HG03442 (cell line): ENCODE data around the gene GDPD2.
"Not testable (repeated sequence)": the region's sequence is repeated elsewhere in the genome, so short reads cannot be mapped to it uniquely, and the experiment has no call there.

Source experiments
- ATAC-seq: cut with Tn5 transposase; IDR thresholded peaks from one replicate; pipeline ENCODE4 v1.9.1; 2021; ENCODE audit warnings: mild to moderate bottlenecking, moderate library complexity; ENCODE audit not compliant: unreplicated experiment

The GDPD2 gene, protein sequence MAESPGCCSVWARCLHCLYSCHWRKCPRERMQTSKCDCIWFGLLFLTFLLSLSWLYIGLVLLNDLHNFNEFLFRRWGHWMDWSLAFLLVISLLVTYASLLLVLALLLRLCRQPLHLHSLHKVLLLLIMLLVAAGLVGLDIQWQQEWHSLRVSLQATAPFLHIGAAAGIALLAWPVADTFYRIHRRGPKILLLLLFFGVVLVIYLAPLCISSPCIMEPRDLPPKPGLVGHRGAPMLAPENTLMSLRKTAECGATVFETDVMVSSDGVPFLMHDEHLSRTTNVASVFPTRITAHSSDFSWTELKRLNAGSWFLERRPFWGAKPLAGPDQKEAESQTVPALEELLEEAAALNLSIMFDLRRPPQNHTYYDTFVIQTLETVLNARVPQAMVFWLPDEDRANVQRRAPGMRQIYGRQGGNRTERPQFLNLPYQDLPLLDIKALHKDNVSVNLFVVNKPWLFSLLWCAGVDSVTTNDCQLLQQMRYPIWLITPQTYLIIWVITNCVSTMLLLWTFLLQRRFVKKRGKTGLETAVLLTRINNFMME

GRCh38 chrX:70422851-70423341 is at the start of gene GDPD2:
Gene GDPD2, plus strand, starts transcription at chrX:70423314. Its CDS starts 1,671 bp downstream, at chrX:70424985.
- no peak for ATAC-seq

DNA sequence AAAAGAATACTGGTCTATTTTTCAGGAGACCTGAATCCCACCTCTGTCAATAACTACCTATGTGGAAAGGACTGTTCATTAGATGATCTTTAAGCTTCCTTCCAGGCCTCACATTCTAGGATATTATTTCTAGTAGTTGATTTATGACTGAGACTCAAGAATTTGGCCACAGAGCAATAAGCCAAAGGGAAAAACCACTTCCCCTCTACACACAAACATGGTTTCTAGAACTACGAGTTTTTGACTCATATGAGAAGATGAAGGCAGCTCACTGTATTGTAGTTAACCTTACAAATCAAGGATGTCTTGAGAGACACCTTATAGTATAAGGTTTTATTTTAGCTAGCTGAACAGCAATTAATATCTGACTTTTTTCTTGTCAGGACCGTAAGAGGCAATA is 36.9 kb upstream of the GDPD2 start:
- ATAC-seq = no peak

DNA sequence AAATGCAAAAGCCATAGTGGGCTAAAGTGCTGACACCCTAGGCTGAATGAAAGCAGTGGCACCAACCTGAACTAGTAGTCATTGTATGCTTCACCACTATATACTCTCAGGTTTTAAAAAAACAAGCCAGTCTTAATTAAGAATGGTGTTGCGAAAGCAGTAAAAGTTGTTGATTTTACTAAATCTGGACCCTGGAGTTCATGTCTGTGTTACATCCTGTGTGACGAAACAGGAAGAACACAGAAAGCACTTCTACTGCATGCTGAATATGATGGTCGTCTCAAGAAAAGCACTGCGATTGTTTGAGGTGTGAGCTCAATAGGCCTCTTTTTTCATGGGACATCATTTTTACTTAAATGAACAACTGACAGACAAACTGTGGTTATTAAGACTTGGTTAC is 24.2 kb upstream of the GDPD2 start:
- no peak for ATAC-seq

DNA sequence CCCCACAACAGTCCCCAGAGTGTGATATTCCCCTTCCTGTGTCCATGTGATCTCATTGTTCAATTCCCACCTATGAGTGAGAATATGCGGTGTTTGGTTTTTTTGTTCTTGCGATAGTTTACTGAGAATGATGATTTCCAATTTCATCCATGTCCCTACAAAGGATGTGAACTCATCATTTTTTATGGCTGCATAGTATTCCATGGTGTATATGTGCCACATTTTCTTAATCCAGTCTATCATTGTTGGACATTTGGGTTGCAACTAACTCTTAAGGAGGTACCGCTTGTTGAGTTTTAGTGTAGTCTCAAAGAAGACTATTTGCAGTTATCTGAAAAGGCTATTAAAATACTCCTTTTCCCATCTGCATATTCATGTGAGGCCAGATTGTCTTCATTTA is 22.9 kb upstream of the GDPD2 start:
- not testable (repeated sequence) for ATAC-seq

- ATAC-seq = no peak
These were observed 20.4 kb upstream of the GDPD2 start for GRCh38 chrX:70402721-70403120.

DNA sequence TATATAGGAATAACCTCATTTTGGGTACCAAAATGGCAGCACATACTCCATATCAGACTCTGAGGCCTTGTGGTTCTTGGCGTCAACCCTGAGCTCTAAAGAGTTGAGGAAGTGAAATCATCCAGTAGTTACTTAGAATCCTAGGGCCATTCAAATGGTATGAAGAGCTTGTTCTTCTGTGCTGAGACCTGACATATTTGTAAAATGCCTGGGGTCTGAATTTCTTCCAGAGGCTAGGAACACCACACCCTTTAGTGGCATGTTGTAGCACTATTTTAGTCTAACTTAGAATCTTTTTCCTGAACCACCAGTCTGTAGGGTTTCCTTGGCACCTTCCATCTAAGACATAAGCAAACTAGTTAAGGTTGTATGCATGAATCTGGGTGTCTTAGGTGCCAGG is 18.1 kb upstream of the GDPD2 start:
- ATAC-seq = no peak

DNA sequence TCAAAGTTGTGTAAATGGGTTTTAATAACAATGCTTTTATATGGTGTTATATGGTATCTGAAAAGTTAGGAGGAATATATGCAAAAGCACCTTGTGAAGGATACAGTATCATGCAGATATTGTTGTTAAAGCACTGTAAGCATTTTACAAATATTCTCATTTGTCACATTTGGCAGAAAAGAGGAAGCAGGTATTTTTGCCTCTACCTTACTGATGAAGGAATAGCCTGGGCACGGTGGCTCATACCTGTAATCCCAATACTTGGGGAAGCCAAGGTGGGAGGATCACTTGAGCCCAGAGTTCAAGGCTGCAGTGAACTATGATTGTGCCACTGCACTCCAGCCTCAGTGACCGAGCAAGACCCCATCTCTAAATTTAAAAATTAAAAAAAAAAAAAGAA is 12.2 kb upstream of the GDPD2 start:
- no peak for ATAC-seq

DNA sequence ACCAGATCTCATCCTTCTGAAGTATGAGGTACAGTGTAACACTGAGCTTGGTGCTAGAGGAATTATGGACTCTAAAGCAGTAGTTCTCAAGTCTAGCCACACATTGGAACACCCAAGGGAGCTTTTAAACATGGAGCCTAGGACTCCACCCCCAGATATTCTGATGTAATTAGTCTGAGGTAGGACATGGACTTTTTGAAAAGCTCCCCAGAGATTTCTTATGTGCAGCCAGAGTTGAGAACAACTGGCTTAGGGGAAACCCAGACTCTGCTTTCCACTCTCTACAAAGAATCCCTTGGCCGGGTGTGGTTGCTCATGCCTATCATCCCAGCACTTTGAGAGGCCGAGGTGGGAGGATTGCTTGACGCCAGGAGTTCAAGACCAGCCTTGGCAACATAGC is 11.6 kb upstream of the GDPD2 start:
- ATAC-seq = no peak

DNA sequence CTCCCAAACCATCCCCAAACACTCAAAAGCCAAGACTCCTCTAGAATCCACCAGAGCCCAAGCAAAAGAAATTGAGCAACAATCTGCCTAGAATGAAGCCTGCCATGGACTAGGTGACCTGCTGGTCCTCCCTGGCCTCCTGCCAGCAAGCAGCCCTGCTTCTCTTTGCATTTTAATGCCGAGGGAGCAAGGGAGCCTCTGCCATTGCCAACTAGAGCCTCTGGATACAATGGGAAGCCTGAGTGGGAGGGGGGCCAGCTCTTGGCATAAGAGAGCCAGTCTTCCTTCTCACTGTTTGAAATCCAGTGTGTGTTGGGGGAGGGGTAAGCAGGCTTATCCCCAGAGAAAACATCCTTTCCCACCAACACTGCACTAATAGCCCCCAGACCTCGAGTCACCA is 1.5 kb upstream of the GDPD2 start:
- no peak for ATAC-seq

GRCh38 chrX:70423936-70424675 is 992 bp downstream of the GDPD2 start:
- no peak for ATAC-seq

- no peak for ATAC-seq
These were observed 1.7 kb downstream of the GDPD2 start for GRCh38 chrX:70424801-70425200.

DNA sequence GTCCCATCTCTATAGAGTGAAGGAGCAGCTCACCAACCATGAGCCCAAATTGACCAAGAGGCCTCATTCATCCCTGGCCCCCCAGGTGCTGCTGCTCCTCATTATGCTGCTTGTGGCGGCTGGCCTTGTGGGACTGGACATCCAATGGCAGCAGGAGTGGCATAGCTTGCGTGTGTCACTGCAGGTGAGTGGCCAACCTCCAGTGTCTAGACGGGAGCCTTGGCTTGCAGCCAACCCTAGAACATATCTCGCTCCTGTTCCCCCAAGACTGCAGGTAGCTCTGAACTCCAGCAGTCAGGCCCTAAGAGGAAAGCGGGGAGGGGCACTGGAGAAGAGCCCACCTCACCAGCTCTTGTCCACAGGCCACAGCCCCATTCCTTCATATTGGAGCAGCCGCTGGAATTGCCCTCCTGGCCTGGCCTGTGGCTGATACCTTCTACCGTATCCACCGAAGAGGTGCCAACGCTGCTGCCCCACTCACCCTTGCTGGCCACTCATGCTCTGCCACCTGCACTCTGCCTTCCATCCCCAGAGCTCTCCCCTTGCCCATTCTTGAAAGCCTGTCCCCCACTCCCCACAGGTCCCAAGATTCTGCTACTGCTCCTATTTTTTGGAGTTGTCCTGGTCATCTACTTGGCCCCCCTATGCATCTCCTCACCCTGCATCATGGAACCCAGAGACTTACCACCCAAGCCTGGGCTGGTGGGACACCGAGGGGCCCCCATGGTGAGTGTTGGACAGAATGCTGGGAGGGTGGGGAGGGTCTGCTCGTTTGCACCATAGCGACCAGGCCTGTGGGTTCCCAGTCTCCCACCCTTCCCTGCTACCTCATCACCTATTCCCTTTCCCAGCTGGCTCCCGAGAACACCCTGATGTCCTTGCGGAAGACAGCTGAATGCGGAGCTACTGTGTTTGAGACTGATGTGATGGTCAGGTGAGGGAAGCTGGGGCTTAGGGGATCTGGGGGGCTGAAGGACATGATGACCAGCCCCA is 3.5 kb downstream of the GDPD2 start:
- no peak for ATAC-seq

- no peak for ATAC-seq
These were observed 4.3 kb downstream of the GDPD2 start for GRCh38 chrX:70427365-70427764.

GRCh38 chrX:70429759-70430158 is 6.6 kb downstream of the GDPD2 start:
- ATAC-seq = no peak

DNA sequence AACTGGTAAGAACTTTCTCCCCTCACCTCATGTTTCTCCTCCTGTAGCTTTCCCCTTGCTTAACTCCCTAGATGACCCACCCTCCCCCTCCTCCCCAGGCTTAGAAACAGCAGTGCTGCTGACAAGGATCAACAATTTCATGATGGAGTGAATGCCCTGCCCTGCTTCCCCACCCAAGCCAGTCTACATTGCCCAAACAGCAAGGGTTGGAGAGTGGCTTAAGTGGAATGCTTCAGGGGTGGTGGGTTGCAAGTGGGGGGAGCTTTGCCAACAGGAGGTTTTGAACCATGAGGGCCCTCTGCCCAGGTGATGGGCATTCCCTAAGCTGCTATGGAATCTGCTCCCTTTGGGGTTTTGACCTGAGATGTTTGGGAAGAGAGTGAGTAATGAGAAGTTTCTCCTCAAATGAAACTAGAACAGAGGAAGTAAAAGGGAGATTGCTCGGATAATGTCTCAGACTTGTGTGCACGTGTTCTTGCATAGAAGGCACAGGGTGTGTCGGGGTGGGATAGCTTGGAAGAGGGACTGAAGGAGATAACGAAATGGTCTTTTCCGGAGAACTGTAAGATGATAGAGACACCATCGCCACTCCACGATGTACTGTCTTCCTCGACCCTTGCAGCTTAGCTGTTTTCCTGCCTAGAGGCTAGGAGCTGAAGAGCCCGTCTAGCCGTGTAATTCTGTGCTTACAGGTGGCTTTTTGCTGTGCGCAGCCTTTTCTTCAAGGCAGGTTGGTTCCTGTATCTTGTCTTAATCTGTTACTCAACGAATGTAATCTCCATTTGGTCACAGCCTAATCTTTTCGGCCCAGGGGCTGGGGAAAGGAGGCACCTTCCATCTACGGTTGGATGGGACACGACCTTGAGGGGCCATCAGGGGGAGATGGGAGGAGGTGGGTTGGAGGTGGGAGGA is 10.1 kb downstream of the GDPD2 start:
- no peak for ATAC-seq

DNA sequence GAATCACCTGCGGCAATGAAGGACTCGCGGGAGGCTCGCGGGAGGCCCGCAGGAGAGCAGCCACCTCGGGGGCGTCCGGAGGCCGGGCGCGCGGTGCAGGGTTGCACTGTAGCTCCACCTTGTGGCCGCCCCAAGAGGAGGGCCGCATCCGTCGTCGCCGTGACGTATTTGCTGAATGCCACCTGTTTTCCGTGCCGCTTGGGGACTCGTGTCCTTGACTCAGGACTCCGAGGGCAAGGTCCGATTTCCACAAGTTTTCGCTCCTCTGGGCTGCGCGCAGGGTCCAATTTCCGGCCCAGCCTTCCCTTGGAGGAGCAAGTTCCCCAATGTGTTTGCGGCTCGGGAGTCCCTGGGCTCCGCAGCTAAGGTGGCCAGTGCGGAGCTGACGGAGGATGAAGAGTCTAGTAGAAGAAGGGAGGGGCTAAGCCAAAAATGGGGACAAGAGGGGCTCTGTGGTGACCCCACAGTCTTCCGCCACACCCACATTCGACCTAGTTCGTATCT is 10.8 kb downstream of the GDPD2 start:
- ATAC-seq = peak; percentile 63

GRCh38 chrX:70434352-70434866 is 11.3 kb downstream of the GDPD2 start:
- ATAC-seq = peak; percentile 52

- peak; percentile 23 for ATAC-seq
These were observed 11.9 kb downstream of the GDPD2 start for GRCh38 chrX:70434914-70435586.

DNA sequence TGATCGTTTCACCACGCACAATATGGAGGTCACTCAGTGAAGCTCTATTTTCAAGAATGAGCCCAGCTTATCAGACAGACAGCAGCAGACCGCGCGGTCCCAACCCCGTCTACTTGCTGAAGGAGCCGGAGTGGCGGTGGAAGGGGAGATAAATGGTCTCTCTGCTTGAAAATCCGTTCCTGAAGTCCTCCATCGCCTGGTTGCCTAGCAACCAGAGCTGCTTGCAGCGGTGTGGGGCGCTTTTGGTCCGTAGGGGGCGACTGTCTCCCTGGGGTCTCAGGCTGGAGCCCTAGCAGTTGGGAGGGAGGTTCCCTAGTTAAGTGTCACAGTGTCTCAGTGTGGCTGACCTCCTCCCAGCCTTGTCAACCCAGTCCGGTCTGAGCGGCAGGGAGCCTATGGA is 13.2 kb downstream of the GDPD2 start:
- ATAC-seq = no peak
